ENCODE results near the gene TBC1D1.

DNA sequence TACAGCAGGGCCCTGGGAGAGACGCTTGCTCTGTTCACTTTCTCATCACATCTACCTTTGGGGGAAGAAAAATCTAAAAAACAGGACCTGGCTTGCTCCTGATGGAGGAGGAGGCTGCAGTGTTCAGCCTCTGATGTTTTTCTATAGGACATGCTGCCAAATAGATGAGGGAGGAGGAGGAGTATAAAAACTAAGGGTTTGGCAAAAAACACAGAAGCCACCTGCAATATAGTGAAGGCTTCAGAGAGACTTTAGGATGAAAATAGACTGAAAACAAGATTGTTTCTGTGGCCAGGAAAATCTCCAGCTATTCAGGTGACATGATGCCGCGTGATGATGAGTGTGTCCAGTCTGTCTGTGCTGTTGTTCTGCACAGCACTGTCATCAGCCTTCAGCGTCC lies 229.9 kb downstream of the TBC1D1 start:
- TF ChIP-seq, protein P1, sequence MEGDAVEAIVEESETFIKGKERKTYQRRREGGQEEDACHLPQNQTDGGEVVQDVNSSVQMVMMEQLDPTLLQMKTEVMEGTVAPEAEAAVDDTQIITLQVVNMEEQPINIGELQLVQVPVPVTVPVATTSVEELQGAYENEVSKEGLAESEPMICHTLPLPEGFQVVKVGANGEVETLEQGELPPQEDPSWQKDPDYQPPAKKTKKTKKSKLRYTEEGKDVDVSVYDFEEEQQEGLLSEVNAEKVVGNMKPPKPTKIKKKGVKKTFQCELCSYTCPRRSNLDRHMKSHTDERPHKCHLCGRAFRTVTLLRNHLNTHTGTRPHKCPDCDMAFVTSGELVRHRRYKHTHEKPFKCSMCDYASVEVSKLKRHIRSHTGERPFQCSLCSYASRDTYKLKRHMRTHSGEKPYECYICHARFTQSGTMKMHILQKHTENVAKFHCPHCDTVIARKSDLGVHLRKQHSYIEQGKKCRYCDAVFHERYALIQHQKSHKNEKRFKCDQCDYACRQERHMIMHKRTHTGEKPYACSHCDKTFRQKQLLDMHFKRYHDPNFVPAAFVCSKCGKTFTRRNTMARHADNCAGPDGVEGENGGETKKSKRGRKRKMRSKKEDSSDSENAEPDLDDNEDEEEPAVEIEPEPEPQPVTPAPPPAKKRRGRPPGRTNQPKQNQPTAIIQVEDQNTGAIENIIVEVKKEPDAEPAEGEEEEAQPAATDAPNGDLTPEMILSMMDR (IDR thresholded peaks at IDR 0.05; ENCODE audit: poor library complexity, severe bottlenecking): no peak
- TF ChIP-seq TAF1 (IDR thresholded peaks at IDR 0.05; ENCODE audit: low read depth) (no peak), EP300 (conservative IDR thresholded peaks at IDR 0.05; ENCODE audit: poor library complexity, severe bottlenecking) (no peak), EZH2 (IDR thresholded peaks at IDR 0.05; ENCODE audit: borderline replicate concordance, insufficient read depth, low read length, poor library complexity, severe bottlenecking) (no peak), SMC3 (conservative IDR thresholded peaks at IDR 0.05; ENCODE audit: poor library complexity) (no peak), POLR2AphosphoS5 (IDR thresholded peaks at IDR 0.05) (no peak), MXI1 (conservative IDR thresholded peaks at IDR 0.05; ENCODE audit: poor library complexity, severe bottlenecking) (no peak)

All from neural cell (in vitro differentiated cells).